ENCODE results near the gene GATAD2B.

DNA sequence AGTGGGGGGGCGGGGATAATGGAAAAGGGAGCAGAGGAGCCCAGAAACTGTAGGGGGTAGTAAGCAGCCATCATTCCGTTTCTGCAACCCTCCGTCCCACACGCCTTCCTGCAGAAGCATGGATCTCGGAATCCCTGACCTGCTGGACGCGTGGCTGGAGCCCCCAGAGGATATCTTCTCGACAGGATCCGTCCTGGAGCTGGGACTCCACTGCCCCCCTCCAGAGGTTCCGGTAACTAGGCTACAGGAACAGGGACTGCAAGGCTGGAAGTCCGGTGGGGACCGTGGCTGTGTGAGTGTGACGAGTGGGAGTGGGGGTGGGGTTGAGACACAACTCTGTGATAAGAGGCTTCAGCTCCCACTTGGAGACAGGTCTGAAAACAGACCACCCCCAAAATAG is 45.6 kb upstream of the GATAD2B start:
- TF ChIP-seq CTCF (IDR thresholded peaks at IDR 0.05) (no peak), ZNF232 (CRISPR knock-in tag; IDR thresholded peaks at IDR 0.05) (no peak), ARID4B (CRISPR knock-in tag; IDR thresholded peaks at IDR 0.05; ENCODE audit: borderline replicate concordance) (no peak), ATF1 (CRISPR knock-in tag; IDR thresholded peaks at IDR 0.05) (no peak), ZNF121 (CRISPR knock-in tag; IDR thresholded peaks at IDR 0.05) (no peak), ZNF512 (CRISPR knock-in tag; IDR thresholded peaks at IDR 0.05; ENCODE audit: borderline replicate concordance) (no peak), NR2C2 (CRISPR knock-in tag; IDR thresholded peaks at IDR 0.05) (no peak)
- TF ChIP-seq, protein P1, sequence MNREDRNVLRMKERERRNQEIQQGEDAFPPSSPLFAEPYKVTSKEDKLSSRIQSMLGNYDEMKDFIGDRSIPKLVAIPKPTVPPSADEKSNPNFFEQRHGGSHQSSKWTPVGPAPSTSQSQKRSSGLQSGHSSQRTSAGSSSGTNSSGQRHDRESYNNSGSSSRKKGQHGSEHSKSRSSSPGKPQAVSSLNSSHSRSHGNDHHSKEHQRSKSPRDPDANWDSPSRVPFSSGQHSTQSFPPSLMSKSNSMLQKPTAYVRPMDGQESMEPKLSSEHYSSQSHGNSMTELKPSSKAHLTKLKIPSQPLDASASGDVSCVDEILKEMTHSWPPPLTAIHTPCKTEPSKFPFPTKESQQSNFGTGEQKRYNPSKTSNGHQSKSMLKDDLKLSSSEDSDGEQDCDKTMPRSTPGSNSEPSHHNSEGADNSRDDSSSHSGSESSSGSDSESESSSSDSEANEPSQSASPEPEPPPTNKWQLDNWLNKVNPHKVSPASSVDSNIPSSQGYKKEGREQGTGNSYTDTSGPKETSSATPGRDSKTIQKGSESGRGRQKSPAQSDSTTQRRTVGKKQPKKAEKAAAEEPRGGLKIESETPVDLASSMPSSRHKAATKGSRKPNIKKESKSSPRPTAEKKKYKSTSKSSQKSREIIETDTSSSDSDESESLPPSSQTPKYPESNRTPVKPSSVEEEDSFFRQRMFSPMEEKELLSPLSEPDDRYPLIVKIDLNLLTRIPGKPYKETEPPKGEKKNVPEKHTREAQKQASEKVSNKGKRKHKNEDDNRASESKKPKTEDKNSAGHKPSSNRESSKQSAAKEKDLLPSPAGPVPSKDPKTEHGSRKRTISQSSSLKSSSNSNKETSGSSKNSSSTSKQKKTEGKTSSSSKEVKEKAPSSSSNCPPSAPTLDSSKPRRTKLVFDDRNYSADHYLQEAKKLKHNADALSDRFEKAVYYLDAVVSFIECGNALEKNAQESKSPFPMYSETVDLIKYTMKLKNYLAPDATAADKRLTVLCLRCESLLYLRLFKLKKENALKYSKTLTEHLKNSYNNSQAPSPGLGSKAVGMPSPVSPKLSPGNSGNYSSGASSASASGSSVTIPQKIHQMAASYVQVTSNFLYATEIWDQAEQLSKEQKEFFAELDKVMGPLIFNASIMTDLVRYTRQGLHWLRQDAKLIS (CRISPR knock-in tag; IDR thresholded peaks at IDR 0.05; ENCODE audit: borderline replicate concordance), result no peak

Measured in WTC11 (cell line).